Peyer's patch (tissue), 4 donors: ENCODE measurements around the gene PRSS57. TPM values are rescaled to one million over a fixed set of nuclear protein-coding genes. Genes with fewer than 3 reads are reported as not detected.

ENCODE experiments used
- DNase-seq, 3 donors: peaks; one replicate each; pipeline ENCODE4 v3.0.0-alpha.2; 2017 to 2019
- H3K27ac ChIP-seq, 4 donors: fragments of 200-600 bp; sonication (generic); one replicate each; pipeline ENCODE4 v1.5.1; 2016 to 2019
- H3K27me3 ChIP-seq, 2 donors: fragments of 200-600 bp; sonication (generic); one replicate each; pipeline ENCODE4 v1.5.1; 2019
- H3K36me3 ChIP-seq, 3 donors: fragments of 200-600 bp; sonication (generic); one replicate each; pipeline ENCODE4 v1.5.1; 2016 to 2019
- H3K4me1 ChIP-seq, 4 donors: fragments of 200-600 bp; sonication (generic); one replicate each; pipeline ENCODE4 v1.5.1; 2016 to 2019
- H3K4me3 ChIP-seq, 4 donors: fragments of 200-600 bp; sonication (generic); 1 replicate in 3 of 4; 2 replicates in 1 of 4; pipeline ENCODE4 v1.5.1; 2016 to 2019; ENCODE audit warnings: mild to moderate bottlenecking in 1 of 4
- H3K9me3 ChIP-seq, 4 donors: fragments of 200-600 bp; sonication (generic); one replicate each; pipeline ENCODE4 v1.5.1; 2016 to 2019; ENCODE audit warnings: mild to moderate bottlenecking in 1 of 4
- POLR2A ChIP-seq, 2 donors: fragments of 450-650 bp; IDR thresholded peaks; one replicate each; pipeline ENCODE4 v1.5.1; 2017; ENCODE audit warnings: antibody characterized with exemption in 2 of 2, mild to moderate bottlenecking in 2 of 2, moderate library complexity in 2 of 2
- total RNA-seq, 4 donors: library from RNA; depleted of rRNA; stranded (reverse); fragments of >200 nt; gene quantifications; one replicate each; pipeline ENCODE4 v1.1.0, GENCODE V29; 2016
- TF ChIP-seq, protein P1 (sequence below), 6 experiments: fragments of 450-650 bp in 4 of 6; fragments of 200-600 bp in 2 of 6; sonication (generic) in 1 of 6; IDR thresholded peaks; one replicate each; pipeline ENCODE4 v1.5.1; 2017 to 2019; ENCODE audit warnings: antibody characterized with exemption in 6 of 6, mild to moderate bottlenecking in 3 of 6, moderate library complexity in 1 of 6

PRSS57 gene
- total RNA-seq, 4 donors from 2014 or later: not detected

DNA sequence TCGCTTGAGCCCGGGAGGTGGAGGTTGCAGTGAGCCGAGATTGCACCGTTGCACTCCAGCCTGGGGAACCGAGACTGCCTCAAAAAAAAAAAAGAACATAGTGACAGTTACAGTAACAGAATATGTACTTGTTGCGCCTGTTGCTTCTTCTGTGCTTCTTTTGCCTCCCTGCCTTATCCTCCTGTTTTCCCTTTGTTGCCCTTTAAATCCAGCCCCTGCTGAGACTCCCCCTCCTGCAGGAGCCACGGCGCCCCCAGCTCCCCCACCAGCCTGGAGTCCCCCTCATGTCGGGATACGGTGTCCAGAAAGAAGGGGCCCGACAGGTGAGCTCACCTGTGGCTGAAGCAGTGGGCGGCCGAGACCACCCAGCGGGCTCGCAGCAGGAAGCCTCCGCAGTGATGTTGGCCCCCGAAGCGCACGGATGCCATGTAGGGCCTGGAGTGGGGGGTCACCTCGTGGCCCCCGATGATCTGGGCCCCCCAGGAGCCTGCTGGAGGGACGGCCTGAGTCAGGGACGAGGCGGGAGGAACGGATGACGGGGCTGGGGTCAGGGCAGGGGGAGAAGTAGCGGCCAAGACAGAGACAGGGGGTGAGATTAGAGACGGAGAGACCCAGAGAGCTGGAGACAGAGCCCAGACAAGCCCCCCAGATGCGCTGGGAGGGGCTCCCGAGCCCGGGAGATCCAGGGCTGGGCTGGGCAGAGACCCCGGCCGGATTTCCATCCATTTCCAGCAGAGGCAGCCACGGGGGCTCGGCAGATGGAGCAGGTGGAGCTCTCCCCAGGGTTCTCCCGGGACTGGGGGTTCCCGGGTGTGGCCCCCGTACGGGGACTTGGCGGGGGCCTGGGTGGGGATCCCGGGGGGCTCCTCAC is 536 bp downstream of the PRSS57 start:
- Histone ChIP-seq H3K4me3 (no peak overlapping the region), H3K36me3 (no peaks in the 10 kb centered on the region), H3K4me1 (peaks cover 0 to 3% (median 0%) of the 10 kb centered on the region in 4 donors), H3K27ac (no peak overlapping the region), H3K9me3 (no peaks in the 10 kb centered on the region), H3K27me3 (no peaks in the 10 kb centered on the region)
- TF ChIP-seq POLR2A (IDR thresholded peaks at IDR 0.05): no peak
- TF ChIP-seq, protein P1, sequence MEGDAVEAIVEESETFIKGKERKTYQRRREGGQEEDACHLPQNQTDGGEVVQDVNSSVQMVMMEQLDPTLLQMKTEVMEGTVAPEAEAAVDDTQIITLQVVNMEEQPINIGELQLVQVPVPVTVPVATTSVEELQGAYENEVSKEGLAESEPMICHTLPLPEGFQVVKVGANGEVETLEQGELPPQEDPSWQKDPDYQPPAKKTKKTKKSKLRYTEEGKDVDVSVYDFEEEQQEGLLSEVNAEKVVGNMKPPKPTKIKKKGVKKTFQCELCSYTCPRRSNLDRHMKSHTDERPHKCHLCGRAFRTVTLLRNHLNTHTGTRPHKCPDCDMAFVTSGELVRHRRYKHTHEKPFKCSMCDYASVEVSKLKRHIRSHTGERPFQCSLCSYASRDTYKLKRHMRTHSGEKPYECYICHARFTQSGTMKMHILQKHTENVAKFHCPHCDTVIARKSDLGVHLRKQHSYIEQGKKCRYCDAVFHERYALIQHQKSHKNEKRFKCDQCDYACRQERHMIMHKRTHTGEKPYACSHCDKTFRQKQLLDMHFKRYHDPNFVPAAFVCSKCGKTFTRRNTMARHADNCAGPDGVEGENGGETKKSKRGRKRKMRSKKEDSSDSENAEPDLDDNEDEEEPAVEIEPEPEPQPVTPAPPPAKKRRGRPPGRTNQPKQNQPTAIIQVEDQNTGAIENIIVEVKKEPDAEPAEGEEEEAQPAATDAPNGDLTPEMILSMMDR (IDR thresholded peaks at IDR 0.05): no peak
- no peak for DNase-seq

DNA sequence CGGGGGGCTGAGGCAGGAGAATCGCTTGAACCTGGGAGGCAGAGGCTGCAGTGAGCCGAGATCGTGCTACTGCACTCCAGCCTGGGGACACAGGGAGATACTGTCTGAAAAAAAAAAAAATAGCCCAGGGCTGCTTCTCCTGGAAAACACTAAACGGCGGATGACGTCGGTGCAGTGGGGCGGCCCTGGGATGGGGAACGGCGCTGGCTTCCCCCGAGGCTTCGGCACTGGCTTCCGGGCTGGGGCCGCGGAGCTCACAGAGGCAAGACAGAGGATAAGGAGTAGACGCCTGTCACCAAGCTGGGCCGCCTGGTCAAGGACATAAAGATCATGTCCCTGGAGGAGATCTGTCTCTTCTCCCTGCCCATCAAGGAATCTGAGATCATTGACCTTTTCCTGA is 5.0 kb downstream of the PRSS57 start:
- Histone ChIP-seq H3K4me3 (no peak overlapping the region), H3K27ac (no peak overlapping the region), H3K27me3 (no peaks in the 10 kb centered on the region), H3K4me1 (peaks cover 0 to under 1% (median 0%) of the 10 kb centered on the region in 4 donors), H3K36me3 (no peaks in the 10 kb centered on the region), H3K9me3 (no peaks in the 10 kb centered on the region)
- TF ChIP-seq, protein P1 (IDR thresholded peaks at IDR 0.05): no peak
- no peak for TF ChIP-seq POLR2A (IDR thresholded peaks at IDR 0.05)
- DNase-seq: no peak

DNA sequence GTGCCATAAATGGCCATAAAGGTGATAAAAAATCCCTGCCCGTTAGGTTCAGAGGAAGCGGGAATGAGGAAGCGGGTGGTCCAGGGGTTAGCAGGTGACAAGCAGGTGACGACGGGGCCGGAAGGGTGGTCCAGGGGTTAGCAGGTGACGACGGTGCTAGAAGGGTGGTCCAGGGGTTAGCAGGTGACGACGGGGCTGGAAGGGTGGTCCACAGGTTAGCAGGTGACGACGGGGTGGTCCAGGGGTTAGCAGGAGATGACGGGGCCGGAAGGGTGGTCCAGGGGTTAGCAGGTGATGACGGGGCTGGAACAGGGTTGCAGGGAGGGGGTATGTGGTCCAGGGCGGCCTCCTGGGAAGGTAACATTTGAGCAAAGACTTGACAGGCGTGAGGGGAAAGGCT is 6.3 kb downstream of the PRSS57 start:
- DNase-seq: no peak

DNA sequence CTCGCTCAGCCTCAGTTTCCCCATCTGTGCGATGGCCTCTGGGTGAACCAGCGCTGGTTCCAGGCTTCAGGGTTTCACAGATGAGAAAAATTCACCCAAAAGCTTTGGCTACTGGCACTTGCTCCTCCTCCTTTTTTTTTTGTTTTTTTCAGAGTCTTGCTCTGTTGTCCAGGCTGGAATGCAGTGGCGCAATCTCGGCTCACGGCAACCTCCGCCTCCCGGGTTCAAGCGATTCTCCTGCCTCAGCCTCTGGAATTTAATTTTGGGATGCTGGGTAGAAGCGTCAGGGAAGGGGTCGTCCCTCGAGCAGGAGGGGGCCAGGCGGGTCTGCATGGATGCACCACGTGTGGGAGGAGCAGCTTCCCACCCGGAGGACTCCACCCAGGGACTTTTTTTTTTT is 7.0 kb downstream of the PRSS57 start:
- H3K9me3 ChIP-seq: no peaks in the 10 kb centered on the region
- H3K27ac ChIP-seq: no peak overlapping the region
- H3K4me3 ChIP-seq: no peak overlapping the region
- no peaks in the 10 kb centered on the region for H3K27me3 ChIP-seq
- H3K36me3 ChIP-seq: no peaks in the 10 kb centered on the region
- H3K4me1 ChIP-seq: no peaks in the 10 kb centered on the region
- DNase-seq: no peak
- TF ChIP-seq POLR2A (IDR thresholded peaks at IDR 0.05): no peak
- TF ChIP-seq, protein P1 (IDR thresholded peaks at IDR 0.05): no peak

More for the DNA sequence above, 6.3 kb downstream of the PRSS57 start:
- H3K4me1 ChIP-seq: no peaks in the 10 kb centered on the region
- no peak overlapping the region for H3K4me3 ChIP-seq
- no peaks in the 10 kb centered on the region for H3K27me3 ChIP-seq
- no peak for TF ChIP-seq POLR2A (IDR thresholded peaks at IDR 0.05)
- TF ChIP-seq, protein P1 (IDR thresholded peaks at IDR 0.05): no peak
- H3K36me3 ChIP-seq: no peaks in the 10 kb centered on the region
- no peak overlapping the region for H3K27ac ChIP-seq
- no peaks in the 10 kb centered on the region for H3K9me3 ChIP-seq

DNA sequence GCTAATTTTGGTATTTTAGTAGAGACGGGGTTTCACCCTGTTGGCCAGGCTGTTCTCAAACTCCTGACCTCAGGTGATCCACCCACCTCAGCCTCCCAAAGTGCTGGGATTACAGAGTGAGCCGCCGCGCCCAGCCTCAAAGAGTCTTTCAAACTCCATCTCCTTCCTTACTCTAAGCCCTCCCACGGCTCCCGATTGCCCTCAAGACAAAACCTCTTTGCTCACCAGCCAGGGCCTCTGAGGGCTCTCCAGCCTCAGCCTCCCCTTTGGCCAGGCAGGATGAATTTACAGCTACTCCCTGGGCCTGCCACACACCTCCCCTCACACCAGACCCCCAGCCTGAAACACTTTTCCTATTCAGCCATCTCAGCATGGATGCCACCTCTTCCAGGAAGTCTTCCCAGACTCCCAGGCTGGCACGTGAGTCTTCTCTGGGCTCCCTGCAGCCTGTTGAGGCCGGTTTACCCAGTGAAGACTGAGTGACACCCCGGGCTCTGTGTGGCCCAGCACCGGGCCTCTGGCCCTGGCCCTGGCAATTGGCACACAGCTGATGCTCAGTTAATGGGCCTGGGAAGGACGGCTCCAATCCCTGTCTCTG is 7.6 kb downstream of the PRSS57 start:
- no peaks in the 10 kb centered on the region for H3K36me3 ChIP-seq
- no peak for DNase-seq
- no peaks in the 10 kb centered on the region for H3K9me3 ChIP-seq
- H3K4me1 ChIP-seq: no peaks in the 10 kb centered on the region
- no peak overlapping the region for H3K4me3 ChIP-seq
- TF ChIP-seq, protein P1 (IDR thresholded peaks at IDR 0.05): no peak
- no peak for TF ChIP-seq POLR2A (IDR thresholded peaks at IDR 0.05)
- no peaks in the 10 kb centered on the region for H3K27me3 ChIP-seq
- no peak overlapping the region for H3K27ac ChIP-seq
